ENCODE measurements around the gene WFS1. TPM values are rescaled to one million over a fixed set of nuclear protein-coding genes. Genes with fewer than 3 reads are reported as not detected.
A peak's percentile ranks its signal among the peaks of the same experiment; 100 is the strongest.

The WFS1 gene, protein sequence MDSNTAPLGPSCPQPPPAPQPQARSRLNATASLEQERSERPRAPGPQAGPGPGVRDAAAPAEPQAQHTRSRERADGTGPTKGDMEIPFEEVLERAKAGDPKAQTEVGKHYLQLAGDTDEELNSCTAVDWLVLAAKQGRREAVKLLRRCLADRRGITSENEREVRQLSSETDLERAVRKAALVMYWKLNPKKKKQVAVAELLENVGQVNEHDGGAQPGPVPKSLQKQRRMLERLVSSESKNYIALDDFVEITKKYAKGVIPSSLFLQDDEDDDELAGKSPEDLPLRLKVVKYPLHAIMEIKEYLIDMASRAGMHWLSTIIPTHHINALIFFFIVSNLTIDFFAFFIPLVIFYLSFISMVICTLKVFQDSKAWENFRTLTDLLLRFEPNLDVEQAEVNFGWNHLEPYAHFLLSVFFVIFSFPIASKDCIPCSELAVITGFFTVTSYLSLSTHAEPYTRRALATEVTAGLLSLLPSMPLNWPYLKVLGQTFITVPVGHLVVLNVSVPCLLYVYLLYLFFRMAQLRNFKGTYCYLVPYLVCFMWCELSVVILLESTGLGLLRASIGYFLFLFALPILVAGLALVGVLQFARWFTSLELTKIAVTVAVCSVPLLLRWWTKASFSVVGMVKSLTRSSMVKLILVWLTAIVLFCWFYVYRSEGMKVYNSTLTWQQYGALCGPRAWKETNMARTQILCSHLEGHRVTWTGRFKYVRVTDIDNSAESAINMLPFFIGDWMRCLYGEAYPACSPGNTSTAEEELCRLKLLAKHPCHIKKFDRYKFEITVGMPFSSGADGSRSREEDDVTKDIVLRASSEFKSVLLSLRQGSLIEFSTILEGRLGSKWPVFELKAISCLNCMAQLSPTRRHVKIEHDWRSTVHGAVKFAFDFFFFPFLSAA
- 19.8 and 39.1 TPM in 2 replicates for total RNA-seq (2016; rRNA removed; fragmentation: Illumina TruSeq; extraction: Trizol)
- 3.7 and 4.2 TPM in 2 replicates for total RNA-seq (2016; cell fraction: cytosol; rRNA removed; fragmentation: Illumina TruSeq; extraction: Trizol; ENCODE audit: low read depth)
- 18.3 and 41.8 TPM in 2 replicates for total RNA-seq (2016; cell fraction: insoluble cytoplasmic fraction; rRNA removed; fragmentation: Illumina TruSeq; extraction: Trizol)
- 10.5 and 10.8 TPM in 2 replicates for total RNA-seq (2016; cell fraction: membrane; rRNA removed; fragmentation: Illumina TruSeq; extraction: Trizol)
- total RNA-seq (2016; cell fraction: nucleus; rRNA removed; fragmentation: Illumina TruSeq; extraction: Trizol): 47.7 and 59.7 TPM in 2 replicates
- polyA plus RNA-seq (2011; rRNA removed): 42.2 and 49.6 TPM in 2 replicates
- 23.5 and 32.3 TPM in 2 replicates for polyA plus RNA-seq (2011; cell fraction: cytosol; rRNA removed)
- polyA plus RNA-seq (2011; cell fraction: nucleus; rRNA removed): 121 and 179 TPM in 2 replicates
- 24.0 and 38.1 TPM in 2 replicates for polyA plus RNA-seq (2012)
- polyA plus RNA-seq (2016; cell fraction: cytosol; fragmentation: Illumina TruSeq; extraction: Trizol; ENCODE audit: low read depth): 3.2 and 3.4 TPM in 2 replicates
- 16.0 and 21.6 TPM in 2 replicates for polyA plus RNA-seq (2016; cell fraction: insoluble cytoplasmic fraction; fragmentation: Illumina TruSeq; extraction: Trizol; ENCODE audit: low read depth)
- 4.5 and 5.6 TPM in 2 replicates for polyA plus RNA-seq (2016; cell fraction: membrane; fragmentation: Illumina TruSeq; extraction: Trizol; ENCODE audit: low read depth)
- polyA plus RNA-seq (2016; cell fraction: nucleus; fragmentation: Illumina TruSeq; extraction: Trizol; ENCODE audit: insufficient read depth, low read depth): 86.7 and 90.9 TPM in 2 replicates
- 10.6 and 128 TPM in 2 replicates for polyA minus RNA-seq (2011; rRNA and poly(A)+ RNA removed; ENCODE audit: low replicate concordance)
- polyA minus RNA-seq (2011; cell fraction: cytosol; rRNA and poly(A)+ RNA removed): 36.4 and 40.3 TPM in 2 replicates
- polyA minus RNA-seq (2011; cell fraction: nucleus; rRNA and poly(A)+ RNA removed): 19.9 and 27.0 TPM in 2 replicates
- Bru-seq, nascent RNA: percentile 73 among the genes with signal in this experiment
- BruChase-seq, experiment 1, labeled RNA remaining after a 6-hour chase: percentile 80 among the genes with signal in this experiment
- BruChase-seq, experiment 2, labeled RNA remaining after a 2-hour chase: percentile 74 among the genes with signal in this experiment
- long read RNA-seq, experiment 1, transcript WFS1-202 (8 exons, 3,255 nt): minor isoform, 7 of 46 reads
- long read RNA-seq, experiment 1, transcript WFS1-201 (8 exons, 3,640 nt): major isoform, 13 of 46 reads
- long read RNA-seq, experiment 1, partial matches to known transcripts: 5 of 46 reads
- long read RNA-seq, experiment 1, other reads (novel, unspliced or antisense): 21 of 46 reads
- long read RNA-seq, experiment 2, transcript WFS1-201 (8 exons, 3,640 nt): major isoform, 80 of 216 reads
- long read RNA-seq, experiment 2, transcript WFS1-202 (8 exons, 3,255 nt): minor isoform, 20 of 216 reads
- long read RNA-seq, experiment 2, partial matches to known transcripts: 97 of 216 reads
- long read RNA-seq, experiment 2, other reads (novel, unspliced or antisense): 17 of 216 reads

DNA sequence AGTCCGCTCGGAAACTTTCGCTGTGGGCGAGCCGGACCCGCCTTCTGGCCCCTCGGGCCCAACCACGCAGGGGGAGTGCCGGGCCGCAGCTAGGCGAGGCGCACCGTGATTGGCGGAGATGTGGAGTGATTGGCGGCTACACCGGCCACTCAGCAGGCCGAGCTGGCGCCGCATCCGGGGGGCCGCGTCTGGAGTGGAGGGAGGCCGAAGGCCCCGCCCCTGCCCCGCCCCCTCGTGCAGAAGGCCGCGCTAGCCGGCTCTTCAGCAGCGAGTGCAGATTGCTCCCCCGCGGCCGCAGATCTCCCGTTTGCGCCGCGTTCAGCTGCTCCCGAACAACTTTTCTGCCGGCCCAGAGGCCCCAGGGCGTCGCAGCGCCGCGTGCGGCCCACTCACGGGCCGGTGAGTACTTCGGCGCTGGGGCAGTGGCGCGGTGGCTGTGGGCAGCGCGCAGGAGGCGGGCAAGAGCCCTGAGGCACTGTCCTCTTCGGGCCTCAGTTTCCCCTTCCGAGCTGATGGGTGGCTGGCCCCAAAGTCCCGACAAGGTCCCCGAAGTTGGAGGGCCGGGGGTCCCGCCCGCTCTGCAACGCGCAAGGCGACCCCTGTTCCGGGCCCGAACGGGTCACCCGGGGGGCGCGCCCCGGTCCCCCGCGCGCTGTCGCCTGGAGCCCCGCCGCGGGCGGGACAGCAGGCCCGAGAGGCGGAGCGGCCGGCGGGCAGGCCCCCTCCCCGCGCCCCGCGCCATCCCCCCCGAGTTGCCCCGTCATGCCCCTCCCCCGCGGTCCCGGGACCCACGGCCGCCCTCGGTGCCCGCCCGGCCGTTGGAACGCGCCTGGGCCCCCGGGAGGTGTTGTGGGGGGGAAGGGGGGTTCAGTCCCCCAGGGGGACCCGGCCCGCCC lies at the start of gene WFS1:
Gene WFS1, plus strand, starts transcription at position 235 of the 896 bp plus-strand sequence. CDS start 7,606 bp downstream, outside the sequence.
- Histone ChIP-seq H3K4me2 (ENCODE audit: low read depth, low read length) (peak within 1 kb of the TSS; percentile 98), H3K4me3 (replicated peaks in 1 of 3; ENCODE audit: insufficient read depth in 1 of 3, low read depth in 2 of 3, low read length in 3 of 3) (peak within 1 kb of the TSS; percentile 87 to 99 (median 92)), H3K4me1 (ENCODE audit: insufficient read depth, low read length) (peaks cover 77% of the 10 kb centered on the region), H3K27ac (ENCODE audit: extremely low read length, insufficient read depth, low read length) (peak within 1 kb of the TSS; percentile 80), H3K9me3 (ENCODE audit: low read length) (no peaks in the 10 kb centered on the region), H3K27me3 (ENCODE audit: control insufficient read depth in 1 of 2, insufficient read depth in 2 of 2, low read length in 2 of 2) (no peaks in the 10 kb centered on the region), H3K9ac (ENCODE audit: insufficient read depth, low read depth, low read length) (peak within 1 kb of the TSS; percentile 93), H2AFZ (ENCODE audit: low read length) (peak within 1 kb of the TSS; percentile 39), H4K20me1 (ENCODE audit: insufficient read depth, low read length) (no peaks in the 10 kb centered on the region), H3K79me2 (ENCODE audit: insufficient read depth, low read length) (peaks cover 49% of the 10 kb centered on the region), H3K36me3 (replicated peaks in 1 of 2; ENCODE audit: control insufficient read depth in 1 of 2, insufficient read depth in 2 of 2, low read length in 2 of 2) (peaks cover 0 to 3% of the 10 kb centered on the region in 2 experiments; a peak in 1 of 5 replicates)
- intact Hi-C loops (cut with micrococcal nuclease; ENCODE audit: unreplicated experiment): no loop called here
- ChIA-PET POLR2A (interaction anchor here (0.6 to 5.0 kb wide), 6 partner anchors 9 to 61 kb away, joined by 3 to 41 read pairs (median 10); no protein-coding TSS in a partner anchor), CTCF (ENCODE audit: low intra/inter-chr PET ratio, low total read pairs) (no interaction called here)
- ATAC-seq: peak; percentile 97
- FAIRE-seq: peak; percentile 56
- in situ Hi-C loops (cut with HindIII; ENCODE audit: extremely low pct_ligation_motif_present, low pct_unique_long_range_greater_than_20kb): no loop called here
- BruUV-seq (replicated peaks): no TSS peak
- peak; percentile 94 for DNase-seq (ENCODE audit: low spot score)
- WGBS (ENCODE audit: low lambda C conversion rate): no CpG with 5 or more reads among the region's 104 CpGs
- TF ChIP-seq ZNF484 (CRISPR knock-in tag; IDR thresholded peaks at IDR 0.05; ENCODE audit: borderline replicate concordance, low read depth) (no peak), FOXJ3 (CRISPR knock-in tag; IDR thresholded peaks at IDR 0.05; ENCODE audit: borderline replicate concordance) (no peak), ZNF224 (CRISPR knock-in tag; IDR thresholded peaks at IDR 0.05) (no peak), HES4 (CRISPR knock-in tag; IDR thresholded peaks at IDR 0.05; ENCODE audit: borderline replicate concordance) (peak; percentile 63; the same call in 1 of the 2 replicates), FLYWCH1 (CRISPR knock-in tag; IDR thresholded peaks at IDR 0.05) (no peak), MXI1 (IDR thresholded peaks at IDR 0.05; ENCODE audit: borderline replicate concordance, low read depth, low read length) (peak; percentile 24; the same call in 1 of the 3 replicates), YY1 (IDR thresholded peaks at IDR 0.05; ENCODE audit: insufficient read depth, insufficient replicate concordance, low read depth, low read length) (peak; percentile 45), TSC22D2 (CRISPR knock-in tag; IDR thresholded peaks at IDR 0.05; ENCODE audit: borderline replicate concordance) (0 out of 2 replicates have a peak, but pooled peaks have one; percentile 28), ZNF569 (CRISPR knock-in tag; IDR thresholded peaks at IDR 0.05; ENCODE audit: borderline replicate concordance) (no peak), HOXA9 (CRISPR knock-in tag; IDR thresholded peaks at IDR 0.05; ENCODE audit: borderline replicate concordance) (no peak), ZFYVE20 (CRISPR knock-in tag; IDR thresholded peaks at IDR 0.05; ENCODE audit: borderline replicate concordance, low read depth) (no peak)
- TF ChIP-seq, protein P1, sequence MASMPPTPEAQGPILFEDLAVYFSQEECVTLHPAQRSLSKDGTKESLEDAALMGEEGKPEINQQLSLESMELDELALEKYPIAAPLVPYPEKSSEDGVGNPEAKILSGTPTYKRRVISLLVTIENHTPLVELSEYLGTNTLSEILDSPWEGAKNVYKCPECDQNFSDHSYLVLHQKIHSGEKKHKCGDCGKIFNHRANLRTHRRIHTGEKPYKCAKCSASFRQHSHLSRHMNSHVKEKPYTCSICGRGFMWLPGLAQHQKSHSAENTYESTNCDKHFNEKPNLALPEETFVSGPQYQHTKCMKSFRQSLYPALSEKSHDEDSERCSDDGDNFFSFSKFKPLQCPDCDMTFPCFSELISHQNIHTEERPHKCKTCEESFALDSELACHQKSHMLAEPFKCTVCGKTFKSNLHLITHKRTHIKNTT (CRISPR knock-in tag; IDR thresholded peaks at IDR 0.05): no peak
